ENCODE measurements around the gene NUDT1. TPM values are rescaled to one million over a fixed set of nuclear protein-coding genes. Genes with fewer than 3 reads are reported as not detected.
A peak's percentile ranks its signal among the peaks of the same experiment; 100 is the strongest.

NUDT1 gene
- total RNA-seq, result 10 to 100 TPM; 12.0 to 29.7 (median 21.4) TPM
- total RNA-seq (2013), result 25.9 TPM
- total RNA-seq, result 5.6 to 39.9 (median 9.8) reads per million in 29 experiments

GRCh38 chr7:2241580-2242540, at the start of gene NUDT1, which contains the start of gene MRM2:
Gene NUDT1 (plus strand): TSS chr7:2242226. CDS start chr7:2244575, 2,349 bp downstream.
Gene MRM2 (minus strand): TSS chr7:2242205. CDS start chr7:2242169, 36 bp downstream.
- under 1% methylated on average over 74 of the region's 81 CpGs for WGBS (ENCODE audit: insufficient coverage)
- ATAC-seq (replicated peaks in 1 of 4) (peak; percentile 55 to 82 (median 80)), DNase-seq (peak in 30 of 35 experiments; percentile 16 to 72 (median 40))
- POLR2A ChIA-PET, result interaction anchor here in 1 of 2 donors (0.7 kb wide), 1 partner anchor 96 kb away, joined by 3 read pairs; no protein-coding TSS in a partner anchor
- H3K36me3 Mint-ChIP-seq, result peaks cover 8% of the 10 kb centered on the region
- H3K9me3 Mint-ChIP-seq, result no peaks in the 10 kb centered on the region
- Histone ChIP-seq H3K9me3 (no peaks in the 10 kb centered on the region), H3K27ac (ENCODE audit: low read length) (peak within 1 kb of the TSS; percentile 56), H3K36me3 (ENCODE audit: control insufficient read depth in 2 of 2, extremely low read depth in 1 of 2, insufficient read depth in 1 of 2, low read length in 1 of 2) (peaks cover 8 to 15% of the 10 kb centered on the region in 2 donors), H3K4me3 (ENCODE audit: control insufficient read depth in 1 of 2, extremely low read depth in 1 of 2, low read length in 1 of 2) (peak within 1 kb of the TSS; percentile 84 to 98), H3K27me3 (replicated peaks in 1 of 2; ENCODE audit: control insufficient read depth in 2 of 2, extremely low read depth in 1 of 2, insufficient read depth in 2 of 2, low read length in 1 of 2) (no peaks in the 10 kb centered on the region), H3K4me1 (ENCODE audit: control insufficient read depth in 1 of 2, extremely low read depth in 1 of 2, insufficient read depth in 2 of 2, low read length in 2 of 2) (peaks cover 0 to 28% of the 10 kb centered on the region in 2 experiments)
- CTCF ChIA-PET, result interaction anchor here in 1 of 2 donors (0.6 to 1.2 kb wide), 2 partner anchors 10 to 667 kb away, joined by 3 read pairs; no protein-coding TSS in a partner anchor
- peaks cover 10 to 37% (median 23%) of the 10 kb centered on the region in 3 donors for H3K4me1 Mint-ChIP-seq
- peak within 1 kb of the TSS; percentile 80 to 88 for H3K27ac Mint-ChIP-seq
- H3K4me3 Mint-ChIP-seq, result peak within 1 kb of the TSS; percentile 88 to 90 (median 90)
- H3K27me3 Mint-ChIP-seq, result no peaks in the 10 kb centered on the region

- H3K36me3 Mint-ChIP-seq, result peaks cover 65% of the 10 kb centered on the region
- ChIA-PET CTCF (no interaction called here), POLR2A (no interaction called here)
Measured at GRCh38 chr7:2192831-2193534, 49.0 kb upstream of the NUDT1 start.

GRCh38 chr7:2193575-2194305, 48.3 kb upstream of the NUDT1 start:
- DNase-seq (no peak), ATAC-seq (replicated peaks in 1 of 4) (no peak)
- H3K9me3 Mint-ChIP-seq, result peaks cover 6 to 10% (median 8%) of the 10 kb centered on the region in 3 donors
- Histone ChIP-seq H3K9me3 (no peaks in the 10 kb centered on the region), H3K4me3 (ENCODE audit: control insufficient read depth in 1 of 2, extremely low read depth in 1 of 2, low read length in 1 of 2) (no peak overlapping the region), H3K36me3 (ENCODE audit: control insufficient read depth in 2 of 2, extremely low read depth in 1 of 2, insufficient read depth in 1 of 2, low read length in 1 of 2) (peaks cover 8 to 12% of the 10 kb centered on the region in 2 donors), H3K27ac (ENCODE audit: low read length) (no peak overlapping the region), H3K4me1 (ENCODE audit: control insufficient read depth in 1 of 2, extremely low read depth in 1 of 2, insufficient read depth in 2 of 2, low read length in 2 of 2) (no peaks in the 10 kb centered on the region), H3K27me3 (replicated peaks in 1 of 2; ENCODE audit: control insufficient read depth in 2 of 2, extremely low read depth in 1 of 2, insufficient read depth in 2 of 2, low read length in 1 of 2) (no peaks in the 10 kb centered on the region)
- ChIA-PET CTCF (no interaction called here), POLR2A (no interaction called here)
- H3K27ac Mint-ChIP-seq, result no peak overlapping the region
- H3K4me3 Mint-ChIP-seq, result no peak overlapping the region
- H3K27me3 Mint-ChIP-seq, result no peaks in the 10 kb centered on the region
- no peaks in the 10 kb centered on the region for H3K4me1 Mint-ChIP-seq
- 100% methylated on average over 9 of the region's 19 CpGs for WGBS (ENCODE audit: insufficient coverage)
- peaks cover 57% of the 10 kb centered on the region for H3K36me3 Mint-ChIP-seq

More at GRCh38 chr7:2192831-2193534, 49.0 kb upstream of the NUDT1 start:
- ATAC-seq (replicated peaks in 1 of 4), result no peak
- DNase-seq, result no peak
- peaks cover 11 to 15% (median 11%) of the 10 kb centered on the region in 3 donors for H3K9me3 Mint-ChIP-seq
- Histone ChIP-seq H3K27ac (ENCODE audit: low read length) (no peak overlapping the region), H3K4me1 (ENCODE audit: control insufficient read depth in 1 of 2, extremely low read depth in 1 of 2, insufficient read depth in 2 of 2, low read length in 2 of 2) (no peaks in the 10 kb centered on the region), H3K27me3 (replicated peaks in 1 of 2; ENCODE audit: control insufficient read depth in 2 of 2, extremely low read depth in 1 of 2, insufficient read depth in 2 of 2, low read length in 1 of 2) (no peaks in the 10 kb centered on the region), H3K4me3 (ENCODE audit: control insufficient read depth in 1 of 2, extremely low read depth in 1 of 2, low read length in 1 of 2) (no peak overlapping the region), H3K36me3 (ENCODE audit: control insufficient read depth in 2 of 2, extremely low read depth in 1 of 2, insufficient read depth in 1 of 2, low read length in 1 of 2) (peaks cover 8 to 12% of the 10 kb centered on the region in 2 donors), H3K9me3 (no peaks in the 10 kb centered on the region)
- no peak overlapping the region for H3K4me3 Mint-ChIP-seq
- no peak overlapping the region for H3K27ac Mint-ChIP-seq
- H3K27me3 Mint-ChIP-seq, result no peaks in the 10 kb centered on the region
- 93% methylated on average over 17 of the region's 18 CpGs for WGBS (ENCODE audit: insufficient coverage)
- no peaks in the 10 kb centered on the region for H3K4me1 Mint-ChIP-seq

DNA sequence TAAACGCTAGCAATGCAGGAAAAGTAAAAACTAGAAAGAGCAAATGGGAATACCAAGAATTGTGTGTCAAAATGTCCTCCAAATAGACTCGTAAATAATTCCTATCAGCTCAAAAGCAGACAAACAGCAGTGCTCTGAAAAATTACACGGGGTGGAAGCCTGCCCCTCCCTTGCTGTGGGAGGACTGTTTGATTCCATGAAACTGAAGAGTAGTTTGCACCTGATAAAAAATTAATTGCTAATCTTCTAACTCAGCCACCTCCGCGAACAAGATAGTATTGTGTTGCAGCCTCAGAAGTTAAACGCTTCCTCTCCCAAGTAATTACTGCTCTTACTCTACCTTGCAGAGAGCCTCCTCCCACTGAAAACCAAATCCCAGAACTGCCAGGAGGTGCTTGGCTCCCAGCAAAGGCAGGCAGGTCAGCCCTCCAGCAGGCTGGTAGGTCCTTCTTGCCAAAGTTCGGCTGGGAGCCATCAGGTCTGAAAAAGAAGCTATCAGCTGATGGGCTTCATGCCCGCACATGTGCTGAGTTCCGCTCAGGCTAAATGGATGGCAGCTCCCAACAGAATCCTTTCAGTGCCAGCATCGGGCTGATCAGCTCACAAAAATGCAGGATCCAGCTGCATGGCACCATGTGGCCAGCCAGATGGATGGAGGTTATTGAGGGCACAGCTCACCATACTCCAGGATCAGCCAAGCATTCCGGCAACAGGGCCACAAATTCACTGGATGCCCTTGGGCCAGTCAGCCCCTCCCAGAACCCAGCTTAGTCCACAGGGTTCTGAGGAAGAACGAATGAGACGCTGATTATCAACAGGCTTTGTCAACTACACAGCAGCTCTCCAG, 46.4 kb upstream of the NUDT1 start:
- ChIA-PET POLR2A (no interaction called here), CTCF (interaction anchor here in 1 of 2 donors (0.6 kb wide), 1 partner anchor 19 kb away, joined by 3 read pairs; no protein-coding TSS in a partner anchor)
- peaks cover 49% of the 10 kb centered on the region for H3K36me3 Mint-ChIP-seq
- Histone ChIP-seq H3K4me3 (ENCODE audit: control insufficient read depth in 1 of 2, extremely low read depth in 1 of 2, low read length in 1 of 2) (no peak overlapping the region), H3K4me1 (ENCODE audit: control insufficient read depth in 1 of 2, extremely low read depth in 1 of 2, insufficient read depth in 2 of 2, low read length in 2 of 2) (no peaks in the 10 kb centered on the region), H3K9me3 (no peaks in the 10 kb centered on the region), H3K27ac (ENCODE audit: low read length) (no peak overlapping the region), H3K27me3 (replicated peaks in 1 of 2; ENCODE audit: control insufficient read depth in 2 of 2, extremely low read depth in 1 of 2, insufficient read depth in 2 of 2, low read length in 1 of 2) (no peaks in the 10 kb centered on the region), H3K36me3 (ENCODE audit: control insufficient read depth in 2 of 2, extremely low read depth in 1 of 2, insufficient read depth in 1 of 2, low read length in 1 of 2) (peaks cover 14 to 19% of the 10 kb centered on the region in 2 donors)
- no peak overlapping the region for H3K27ac Mint-ChIP-seq
- DNase-seq (no peak), ATAC-seq (replicated peaks in 1 of 4) (no peak)
- no peaks in the 10 kb centered on the region for H3K4me1 Mint-ChIP-seq
- H3K9me3 Mint-ChIP-seq, result no peaks in the 10 kb centered on the region
- 98% methylated on average over 8 of the region's 13 CpGs for WGBS (ENCODE audit: insufficient coverage)
- no peaks in the 10 kb centered on the region for H3K27me3 Mint-ChIP-seq
- H3K4me3 Mint-ChIP-seq, result no peak overlapping the region

GRCh38 chr7:2196381-2197378, 45.3 kb upstream of the NUDT1 start:
- Mint-ChIP-seq H3K4me1 (no peaks in the 10 kb centered on the region), H3K27ac (no peak overlapping the region), H3K27me3 (no peaks in the 10 kb centered on the region), H3K4me3 (no peak overlapping the region), H3K36me3 (peaks cover 45% of the 10 kb centered on the region), H3K9me3 (no peaks in the 10 kb centered on the region)
- Histone ChIP-seq H3K27me3 (replicated peaks in 1 of 2; ENCODE audit: control insufficient read depth in 2 of 2, extremely low read depth in 1 of 2, insufficient read depth in 2 of 2, low read length in 1 of 2) (no peaks in the 10 kb centered on the region), H3K4me1 (ENCODE audit: control insufficient read depth in 1 of 2, extremely low read depth in 1 of 2, insufficient read depth in 2 of 2, low read length in 2 of 2) (no peaks in the 10 kb centered on the region), H3K4me3 (ENCODE audit: control insufficient read depth in 1 of 2, extremely low read depth in 1 of 2, low read length in 1 of 2) (no peak overlapping the region), H3K27ac (ENCODE audit: low read length) (no peak overlapping the region), H3K36me3 (ENCODE audit: control insufficient read depth in 2 of 2, extremely low read depth in 1 of 2, insufficient read depth in 1 of 2, low read length in 1 of 2) (peaks cover 14 to 15% of the 10 kb centered on the region in 2 donors), H3K9me3 (no peaks in the 10 kb centered on the region)
- DNase-seq (no peak), ATAC-seq (replicated peaks in 1 of 4) (no peak)
- WGBS (ENCODE audit: insufficient coverage), result 88% methylated on average over 22 of the region's 32 CpGs
- CTCF ChIA-PET, result no interaction called here
- POLR2A ChIA-PET, result no interaction called here
